ENCODE results near the gene YWHAE. TPM values are rescaled to one million over a fixed set of nuclear protein-coding genes. Genes with fewer than 3 reads are reported as not detected.
"Not testable (repeated sequence)": the region's sequence is repeated elsewhere in the genome, so short reads cannot be mapped to it uniquely, and the experiment has no call there.

The YWHAE gene
- total RNA-seq, 1 donor from 2014 or later: 613 TPM

DNA sequence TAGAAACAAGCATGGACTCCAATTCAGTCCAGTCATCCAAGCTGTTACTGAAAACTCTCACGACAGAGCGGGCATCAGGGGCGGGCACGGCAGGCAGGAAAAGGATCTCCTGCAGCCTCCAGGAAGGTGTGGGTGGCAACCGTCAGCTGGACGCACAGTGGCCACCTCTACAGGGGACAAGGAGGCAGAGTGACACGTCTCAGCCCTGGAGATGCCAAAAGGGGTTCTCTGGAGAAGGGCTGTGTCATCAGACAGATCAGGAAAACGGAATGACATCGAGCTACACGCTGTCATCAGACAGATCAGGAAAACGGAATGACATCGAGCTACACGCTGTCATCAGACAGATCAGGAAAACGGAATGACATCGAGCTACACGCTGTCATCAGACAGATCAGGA lies 92.2 kb downstream of the YWHAE start:
- DNase-seq; intact Hi-C loops (cut with DNase I): not testable (repeated sequence)

GRCh38 chr17:1304962-1305563 lies 95.0 kb downstream of the YWHAE start:
- no peak for DNase-seq
- intact Hi-C loops (cut with DNase I): no loop called here
- no peak for ATAC-seq (ENCODE audit: poor library complexity)

More for the DNA sequence above, 92.2 kb downstream of the YWHAE start:
- not testable (repeated sequence) for ATAC-seq (ENCODE audit: poor library complexity)

DNA sequence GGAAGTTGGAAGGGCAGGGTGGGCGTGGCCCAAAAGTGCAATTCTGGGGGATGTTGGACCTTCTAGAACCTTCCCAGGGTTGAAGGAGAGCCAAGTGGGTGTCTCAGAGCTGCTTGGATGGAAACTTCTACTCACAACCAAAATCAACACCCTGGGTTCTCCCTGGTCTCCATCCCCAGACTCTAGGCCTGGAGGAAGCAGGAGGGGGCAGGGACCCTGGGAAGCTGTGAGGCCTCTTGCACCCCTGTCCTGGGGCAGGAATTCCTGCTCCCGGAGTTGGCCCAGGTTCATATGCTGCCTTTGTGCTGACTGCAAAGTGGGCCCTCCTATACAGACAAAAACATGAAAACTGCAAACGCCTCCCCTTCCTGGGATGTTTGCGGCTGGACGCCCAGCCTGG lies 95.5 kb downstream of the YWHAE start:
- no peak for DNase-seq
- intact Hi-C loops (cut with DNase I): no loop called here
- no peak for ATAC-seq (ENCODE audit: poor library complexity)

DNA sequence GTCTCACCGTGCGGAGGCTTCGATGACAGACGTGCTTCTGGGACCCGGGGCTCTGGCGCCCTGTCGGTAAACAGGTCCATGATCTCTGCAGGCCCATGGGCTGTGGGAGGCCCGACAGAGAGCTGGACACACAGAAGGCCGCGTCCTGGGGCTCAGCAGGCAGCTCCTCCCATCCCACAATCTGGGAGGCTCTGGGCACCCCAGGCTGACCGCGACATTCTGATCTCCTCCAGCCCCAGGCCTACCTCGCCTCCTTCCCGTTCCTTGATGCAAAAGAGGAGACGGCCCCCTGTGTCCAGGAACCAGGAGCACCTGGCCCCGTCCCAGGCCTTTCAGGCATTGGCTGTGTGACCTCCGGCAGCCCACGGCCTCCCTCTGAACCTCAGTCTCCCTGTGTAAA lies 97.3 kb downstream of the YWHAE start:
- intact Hi-C loops (cut with DNase I): no loop called here
- ATAC-seq (ENCODE audit: poor library complexity) (no peak), DNase-seq (no peak)

DNA sequence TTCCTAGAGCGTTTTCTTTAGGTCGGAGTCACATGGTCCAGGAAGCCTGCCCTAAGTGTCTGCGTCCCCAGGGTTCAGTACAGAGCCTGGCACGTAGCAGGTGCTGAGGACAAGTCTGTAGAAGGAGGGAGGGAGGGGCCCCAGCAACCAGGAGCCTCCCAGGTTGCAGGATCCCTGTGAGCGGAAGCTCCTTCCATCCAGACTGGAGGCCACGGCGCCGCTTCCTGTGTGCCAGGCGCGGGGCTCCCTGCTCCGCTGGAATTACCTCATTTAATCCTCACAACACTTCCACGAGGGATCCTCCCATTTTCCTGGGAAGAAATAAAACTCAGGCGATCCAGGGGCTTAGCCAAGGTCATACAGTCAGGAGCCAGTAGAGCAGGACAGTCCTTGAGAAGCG lies 98.5 kb downstream of the YWHAE start:
- no peak for DNase-seq
- no peak for ATAC-seq (ENCODE audit: poor library complexity)
- intact Hi-C loops (cut with DNase I): no loop called here

- ATAC-seq (ENCODE audit: poor library complexity): no peak
- DNase-seq: no peak
- intact Hi-C loops (cut with DNase I): no loop called here
These were observed 99.6 kb downstream of the YWHAE start for GRCh38 chr17:1300371-1300905.

DNA sequence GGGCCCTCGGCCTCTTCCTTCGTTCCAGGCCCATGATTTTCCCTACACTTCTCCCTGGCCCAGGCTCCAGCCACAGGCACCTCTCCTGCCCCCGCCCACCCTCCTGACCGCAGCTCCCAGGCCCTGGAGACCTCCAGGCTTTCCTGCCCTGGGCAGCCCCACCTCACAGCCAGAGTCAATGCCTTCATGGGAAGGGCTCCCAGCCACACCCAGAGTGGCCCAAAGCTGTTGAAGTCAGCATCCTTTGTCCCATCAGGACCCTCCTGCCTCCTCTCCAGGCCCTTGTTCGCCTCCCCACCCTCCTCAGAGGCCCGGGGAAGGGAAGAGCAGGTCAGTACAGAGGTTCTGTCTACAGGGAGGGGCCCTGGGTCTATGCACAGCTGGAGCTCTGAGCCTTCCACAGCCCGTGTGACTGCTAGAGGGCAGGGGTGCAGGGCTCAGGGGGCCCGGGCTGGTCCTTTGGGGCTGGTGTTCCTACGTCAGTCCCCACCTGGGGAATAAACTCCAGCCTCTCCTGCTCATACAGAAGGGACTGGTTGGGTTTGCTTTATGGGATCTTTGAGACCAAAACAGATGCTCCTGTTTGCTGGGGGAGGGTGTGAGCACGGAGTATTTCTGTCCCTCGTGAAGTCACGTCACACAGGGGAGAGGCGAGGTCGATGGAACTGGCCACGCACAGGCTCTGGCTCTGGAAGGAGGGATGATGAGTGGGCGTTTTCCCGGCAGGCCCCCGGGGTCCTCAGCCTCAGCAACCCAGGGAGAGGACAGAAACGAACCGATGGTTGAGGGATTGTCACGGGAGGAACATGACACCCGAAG lies 100.3 kb downstream of the YWHAE start:
- intact Hi-C loops (cut with DNase I): no loop called here
- no peak for DNase-seq
- ATAC-seq (ENCODE audit: poor library complexity): peak; percentile 65

- no peak for ATAC-seq (ENCODE audit: poor library complexity)
- intact Hi-C loops (cut with DNase I): no loop called here
- DNase-seq: no peak
These were observed 101.4 kb downstream of the YWHAE start for GRCh38 chr17:1298606-1299005.

Other genes starting within 250 kb of the YWHAE start
- gene ABR, start 220.2 kb downstream of the YWHAE start, total RNA-seq: 128 TPM
- gene BHLHA9, start 129.8 kb downstream of the YWHAE start, total RNA-seq: not detected
- 0.97 TPM for gene TRARG1, start 120.6 kb downstream of the YWHAE start, total RNA-seq
- gene CRK, start 56.0 kb upstream of the YWHAE start, total RNA-seq: 36.0 TPM
- 182 TPM for gene MYO1C, start 92.5 kb upstream of the YWHAE start, total RNA-seq
- gene INPP5K, start 116.4 kb upstream of the YWHAE start, total RNA-seq: 32.9 TPM
- gene PITPNA, start 162.6 kb upstream of the YWHAE start, total RNA-seq: 46.3 TPM
- 4.2 TPM for gene SLC43A2, start 228.6 kb upstream of the YWHAE start, total RNA-seq
- gene SCARF1, start 245.5 kb upstream of the YWHAE start, total RNA-seq: 11.2 TPM
- 74.6 TPM for gene RILP, start 249.6 kb upstream of the YWHAE start, total RNA-seq

All from Right ventricle myocardium superior (tissue), 1 donor.